Stomach smooth muscle (tissue), 2 donors: ENCODE results near the gene ZNF664.

Source experiments
- H3K27ac ChIP-seq: one replicate; pipeline ENCODE4 v1.7.0; 2013; ENCODE audit warnings: mild to moderate bottlenecking, low read length, inconsistent platforms
- H3K27me3 ChIP-seq, 2 donors: one replicate each; pipeline ENCODE4 v1.7.0; 2013; ENCODE audit warnings: low read length in 2 of 2; ENCODE audit not compliant: insufficient read depth in 2 of 2, control insufficient read depth in 1 of 2
- H3K36me3 ChIP-seq, 2 donors: one replicate each; pipeline ENCODE4 v1.7.0; 2013; ENCODE audit warnings: low read length in 2 of 2; ENCODE audit not compliant: control insufficient read depth in 2 of 2, insufficient read depth in 2 of 2
- H3K4me1 ChIP-seq: one replicate; pipeline ENCODE4 v1.7.0; 2013; ENCODE audit warnings: low read length; ENCODE audit not compliant: control insufficient read depth, insufficient read depth
- H3K4me3 ChIP-seq, 2 donors: one replicate each; pipeline ENCODE4 v1.7.0; 2013; ENCODE audit warnings: low read length in 2 of 2
- H3K9ac ChIP-seq, 2 donors: one replicate each; pipeline ENCODE4 v1.7.0; 2013; ENCODE audit warnings: low read length in 2 of 2, mild to moderate bottlenecking in 1 of 2
- H3K9me3 ChIP-seq, 2 donors: one replicate each; pipeline ENCODE4 v1.7.0; 2013; ENCODE audit warnings: low read length in 2 of 2; ENCODE audit not compliant: control insufficient read depth in 2 of 2
- donor health status: healthy.
- donor health status: Pancreatic carcinoma.

ZNF664 gene

DNA sequence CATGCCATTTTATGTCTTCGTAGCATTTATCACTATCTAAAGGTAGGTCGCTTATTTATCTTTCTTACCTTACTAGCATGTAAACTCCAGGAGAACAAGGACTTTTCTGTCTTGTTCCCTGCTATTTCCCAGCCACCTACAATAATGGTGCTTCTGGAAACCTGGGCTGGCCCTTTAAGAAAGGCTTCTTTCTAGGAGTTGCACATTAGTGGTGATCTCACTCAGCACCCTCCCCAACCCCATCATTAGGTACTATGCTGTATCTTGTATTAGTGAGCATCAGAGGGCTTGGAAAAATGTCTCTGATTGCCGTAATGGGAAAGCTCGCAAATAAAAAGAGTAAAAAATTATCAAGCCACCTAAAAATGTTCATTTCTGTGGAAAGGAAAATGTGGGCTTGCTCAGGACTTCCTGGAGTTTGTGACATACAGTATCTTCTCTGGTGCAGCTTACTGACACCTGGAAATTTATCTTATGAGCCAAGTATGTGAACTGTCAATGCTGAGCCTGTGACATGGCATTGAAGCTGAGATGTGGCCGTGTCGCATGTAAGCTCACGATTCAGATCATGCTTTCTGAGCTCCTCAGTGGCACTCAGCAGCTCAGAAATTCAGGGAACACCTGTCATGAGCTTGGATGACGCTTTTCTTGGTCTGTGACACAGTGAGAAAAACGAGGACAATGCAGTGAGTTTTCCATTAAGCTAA, 12.8 kb upstream of the ZNF664 start:
- Histone ChIP-seq H3K4me1 (peaks cover 4% of the 10 kb centered on the region), H3K36me3 (no peaks in the 10 kb centered on the region), H3K27ac (peak overlapping the region; percentile 82), H3K9me3 (no peaks in the 10 kb centered on the region), H3K27me3 (no peaks in the 10 kb centered on the region), H3K4me3 (no peak overlapping the region), H3K9ac (no peak overlapping the region)

GRCh38 chr12:123960856-123961255, 12.2 kb upstream of the ZNF664 start:
- no peak overlapping the region for H3K4me3 ChIP-seq
- H3K27ac ChIP-seq: no peak overlapping the region
- no peaks in the 10 kb centered on the region for H3K9me3 ChIP-seq
- no peak overlapping the region for H3K9ac ChIP-seq
- H3K4me1 ChIP-seq: peaks cover 4% of the 10 kb centered on the region
- no peaks in the 10 kb centered on the region for H3K27me3 ChIP-seq
- peaks cover 0 to 2% of the 10 kb centered on the region in 2 donors for H3K36me3 ChIP-seq

- no peak overlapping the region for H3K4me3 ChIP-seq
- no peak overlapping the region for H3K27ac ChIP-seq
- peaks cover 4% of the 10 kb centered on the region for H3K4me1 ChIP-seq
- no peaks in the 10 kb centered on the region for H3K9me3 ChIP-seq
- no peaks in the 10 kb centered on the region for H3K27me3 ChIP-seq
- no peak overlapping the region for H3K9ac ChIP-seq
- H3K36me3 ChIP-seq: peaks cover 0 to 2% of the 10 kb centered on the region in 2 donors
These were observed 11.2 kb upstream of the ZNF664 start for GRCh38 chr12:123961585-123962345.

- Histone ChIP-seq H3K27me3 (no peaks in the 10 kb centered on the region), H3K36me3 (peaks cover 0 to 2% of the 10 kb centered on the region in 2 donors), H3K27ac (no peak overlapping the region), H3K4me3 (no peak overlapping the region), H3K9me3 (no peaks in the 10 kb centered on the region), H3K4me1 (peaks cover 4% of the 10 kb centered on the region), H3K9ac (no peak overlapping the region)
These were observed 10.5 kb upstream of the ZNF664 start for GRCh38 chr12:123962513-123962912.

- peaks cover 0 to 2% of the 10 kb centered on the region in 2 donors for H3K36me3 ChIP-seq
- no peak overlapping the region for H3K9ac ChIP-seq
- H3K9me3 ChIP-seq: no peaks in the 10 kb centered on the region
- no peak overlapping the region for H3K27ac ChIP-seq
- peaks cover 1% of the 10 kb centered on the region for H3K4me1 ChIP-seq
- no peaks in the 10 kb centered on the region for H3K27me3 ChIP-seq
- H3K4me3 ChIP-seq: no peak overlapping the region
These were observed 9.2 kb upstream of the ZNF664 start for GRCh38 chr12:123963821-123964220.

- Histone ChIP-seq H3K9ac (no peak overlapping the region), H3K36me3 (peaks cover 0 to 2% of the 10 kb centered on the region in 2 donors), H3K4me3 (no peak overlapping the region), H3K9me3 (no peaks in the 10 kb centered on the region), H3K4me1 (no peaks in the 10 kb centered on the region), H3K27ac (no peak overlapping the region), H3K27me3 (no peaks in the 10 kb centered on the region)
These were observed 7.6 kb upstream of the ZNF664 start for GRCh38 chr12:123965382-123965781.

DNA sequence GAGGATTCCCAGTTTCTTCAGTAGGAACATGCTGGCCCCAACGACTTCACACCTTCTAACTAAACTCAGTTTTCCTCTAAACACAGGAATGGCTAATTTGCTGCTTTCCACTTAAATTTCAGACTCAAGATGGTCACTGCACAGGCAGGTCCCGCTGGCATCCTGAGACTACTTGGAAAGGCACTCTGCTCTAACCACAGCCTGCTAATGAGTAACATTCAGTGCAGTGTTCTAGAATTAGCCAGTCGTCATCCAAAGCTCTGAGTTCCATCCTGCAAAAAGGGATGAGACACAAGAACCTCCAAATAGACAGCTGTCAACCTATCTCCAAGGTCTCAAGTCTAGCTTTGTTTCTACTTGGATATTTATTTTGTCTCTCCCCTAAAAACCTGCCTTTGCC, 6.4 kb upstream of the ZNF664 start:
- peaks cover 2% of the 10 kb centered on the region for H3K4me1 ChIP-seq
- H3K27ac ChIP-seq: no peak overlapping the region
- H3K4me3 ChIP-seq: no peak overlapping the region
- H3K9ac ChIP-seq: no peak overlapping the region
- H3K9me3 ChIP-seq: no peaks in the 10 kb centered on the region
- peaks cover 0 to 2% of the 10 kb centered on the region in 2 donors for H3K36me3 ChIP-seq
- H3K27me3 ChIP-seq: no peaks in the 10 kb centered on the region

DNA sequence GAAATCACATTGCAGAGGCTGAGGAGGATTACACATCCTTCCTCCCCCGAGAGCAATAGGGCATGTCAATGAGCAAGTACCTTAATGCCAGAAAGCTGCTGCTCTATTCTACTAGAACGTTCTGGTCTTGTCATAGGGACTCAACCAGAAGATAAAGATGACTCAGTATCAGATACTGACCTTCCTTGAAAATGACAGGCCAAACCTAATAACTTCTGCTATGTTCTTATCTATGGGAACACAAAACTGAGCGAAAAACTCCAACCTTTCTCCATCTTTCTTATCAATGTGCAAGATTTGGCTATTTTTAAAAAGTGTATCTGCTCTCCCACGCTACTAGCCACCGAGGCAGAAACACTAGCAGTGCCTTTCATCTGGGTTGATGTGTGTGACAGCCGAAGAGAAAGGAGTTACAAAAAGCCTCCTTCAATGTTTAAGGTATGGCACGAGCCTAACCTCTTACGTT, 5.9 kb upstream of the ZNF664 start:
- no peak overlapping the region for H3K4me3 ChIP-seq
- peaks cover 5% of the 10 kb centered on the region for H3K4me1 ChIP-seq
- no peak overlapping the region for H3K9ac ChIP-seq
- peaks cover 0 to 2% of the 10 kb centered on the region in 2 donors for H3K36me3 ChIP-seq
- no peak overlapping the region for H3K27ac ChIP-seq
- no peaks in the 10 kb centered on the region for H3K9me3 ChIP-seq
- H3K27me3 ChIP-seq: no peaks in the 10 kb centered on the region

DNA sequence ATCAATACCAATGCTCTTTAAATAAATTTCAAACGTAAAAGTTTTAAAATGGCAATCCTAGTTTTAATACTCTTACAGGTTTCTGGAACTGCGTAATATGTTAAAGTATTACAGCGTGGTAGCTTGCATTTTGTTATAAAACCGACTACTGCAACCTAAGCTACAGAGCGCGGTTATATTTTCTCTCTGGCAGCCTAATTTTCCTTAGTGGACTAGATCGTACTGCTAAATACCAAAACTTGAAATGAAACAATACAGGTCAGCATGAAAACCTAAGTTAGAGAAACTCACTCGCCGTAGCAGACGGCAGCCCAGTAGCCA, 1.6 kb upstream of the ZNF664 start:
- peak overlapping the region; percentile 68 to 83 for H3K4me3 ChIP-seq

DNA sequence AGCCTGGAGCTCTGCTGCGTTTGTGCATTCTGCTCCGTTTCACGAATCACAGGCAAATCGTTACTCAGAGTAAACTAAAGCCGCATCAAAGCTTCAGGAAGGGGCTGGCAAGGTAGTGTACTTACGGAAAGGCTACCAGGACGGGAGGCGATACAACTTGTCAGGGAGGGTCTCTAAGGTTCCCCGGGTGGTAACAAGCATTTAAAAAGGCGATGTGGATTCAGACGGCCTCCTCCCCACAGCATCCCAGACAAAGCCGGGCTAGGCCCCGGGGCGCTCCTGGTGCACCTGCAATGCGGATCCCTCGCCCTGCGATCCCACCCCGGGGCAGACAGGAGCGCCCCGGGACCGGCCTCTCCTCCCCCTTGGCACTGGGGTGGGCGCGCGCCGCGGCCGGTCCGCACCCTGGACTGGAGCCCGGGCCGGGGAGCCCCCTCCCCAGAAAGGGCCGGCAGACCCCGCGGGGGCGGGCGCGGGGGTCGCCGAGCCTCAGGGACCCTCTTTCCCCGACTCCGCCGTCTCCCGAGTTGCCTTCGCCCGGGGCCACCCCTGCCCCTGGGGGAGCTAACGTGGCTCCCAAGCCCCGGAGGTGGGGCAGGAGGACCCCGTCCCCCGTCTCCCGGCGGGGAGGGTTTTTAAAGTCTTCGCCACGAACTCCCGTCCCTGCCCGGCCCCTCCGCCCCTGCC, 1.1 kb upstream of the ZNF664 start:
- Histone ChIP-seq H3K27me3 (no peaks in the 10 kb centered on the region), H3K4me3 (peak overlapping the region; percentile 68 to 83), H3K4me1 (peaks cover 13% of the 10 kb centered on the region), H3K36me3 (peaks cover 0 to 3% of the 10 kb centered on the region in 2 donors), H3K9ac (peak overlapping the region; percentile 76 to 86), H3K9me3 (no peaks in the 10 kb centered on the region), H3K27ac (peak overlapping the region; percentile 88)

More for the DNA sequence above, 1.6 kb upstream of the ZNF664 start:
- H3K4me1 ChIP-seq: peaks cover 13% of the 10 kb centered on the region
- no peaks in the 10 kb centered on the region for H3K27me3 ChIP-seq
- peaks cover 0 to 3% of the 10 kb centered on the region in 2 donors for H3K36me3 ChIP-seq
- peak overlapping the region; percentile 88 for H3K27ac ChIP-seq
- no peaks in the 10 kb centered on the region for H3K9me3 ChIP-seq
- H3K9ac ChIP-seq: peak overlapping the region; percentile 76 to 86
